ENCODE data around the gene FNBP1.
"Not testable (repeated sequence)": the region's sequence is repeated elsewhere in the genome, so short reads cannot be mapped to it uniquely, and the experiment has no call there.

Gene FNBP1

GRCh38 chr9:130020618-130021017 lies 22.4 kb downstream of the FNBP1 start:
- DNase-seq, result no peak

GRCh38 chr9:130018265-130018664 lies 24.7 kb downstream of the FNBP1 start:
- DNase-seq, result no peak

DNA sequence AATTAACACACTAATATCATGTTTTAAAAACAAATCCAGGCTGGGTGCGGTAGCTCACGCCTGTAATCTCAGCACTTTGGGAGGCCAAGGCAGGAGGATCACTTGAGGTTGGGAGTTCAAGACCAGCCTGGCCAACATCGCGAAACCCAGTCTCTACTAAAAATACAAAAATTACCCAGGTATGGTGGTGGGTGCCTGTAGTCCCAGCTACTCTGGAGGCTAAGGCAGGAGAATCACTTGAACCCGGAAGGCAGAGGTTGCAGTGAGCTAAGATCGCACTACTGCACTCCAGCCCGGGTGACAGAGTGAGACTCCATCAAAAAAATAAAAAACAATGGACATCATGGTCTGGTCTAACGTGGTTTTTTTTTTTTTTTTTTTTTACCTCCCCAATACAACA lies 25.5 kb downstream of the FNBP1 start:
- not testable (repeated sequence) for DNase-seq

DNA sequence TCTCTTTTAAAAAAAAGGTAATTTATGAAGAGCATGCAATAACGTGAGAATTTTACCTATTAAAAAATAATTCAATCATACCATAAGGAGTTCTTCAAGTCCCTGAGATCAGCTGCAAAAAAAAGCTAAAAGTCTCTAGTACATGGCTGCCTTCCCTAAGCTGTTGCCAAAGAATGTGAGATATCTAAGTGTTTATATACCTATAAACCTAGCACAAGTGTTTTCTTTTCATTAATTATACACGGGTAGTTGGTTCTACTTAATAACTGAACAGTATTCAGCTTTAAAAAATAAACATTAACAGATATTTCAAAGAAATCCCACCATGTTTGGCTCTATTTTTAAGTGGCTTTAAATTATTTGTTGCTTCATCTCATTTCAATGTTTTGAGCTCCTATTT lies 25.9 kb downstream of the FNBP1 start:
- no peak for DNase-seq

DNA sequence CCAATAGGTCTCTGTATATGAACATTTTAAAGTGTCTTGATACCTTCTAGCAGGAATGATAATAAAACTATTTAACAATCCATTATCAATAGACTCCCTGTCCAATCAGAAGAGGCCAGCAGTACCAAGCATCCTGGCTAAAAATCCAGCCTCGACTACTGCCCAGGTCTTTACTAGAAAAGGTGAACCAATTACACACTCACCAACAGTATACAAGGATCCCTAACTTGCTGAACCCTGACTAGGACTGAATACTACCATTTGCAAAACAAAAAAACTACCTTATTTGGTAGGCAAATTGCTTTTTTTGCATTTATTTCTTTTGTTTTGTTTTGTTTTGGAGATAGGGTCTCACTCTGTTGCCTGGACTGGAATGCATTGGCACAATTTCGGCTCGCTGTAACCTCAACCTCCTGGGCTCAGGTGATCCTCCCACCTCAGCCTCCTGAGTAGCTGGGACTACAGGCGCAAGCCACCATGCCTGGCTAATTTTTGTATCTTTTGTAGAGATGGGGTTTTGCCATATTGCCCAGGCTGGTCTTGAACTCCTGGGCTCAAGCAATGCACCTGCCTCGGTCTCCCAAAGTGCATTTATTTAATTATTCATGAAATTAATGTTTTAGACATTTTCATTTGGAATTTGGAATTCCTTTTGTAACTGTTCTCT lies 27.5 kb downstream of the FNBP1 start:
- DNase-seq, result no peak

- DNase-seq, result no peak
Observed at GRCh38 chr9:130013326-130013725, 29.7 kb downstream of the FNBP1 start.

DNA sequence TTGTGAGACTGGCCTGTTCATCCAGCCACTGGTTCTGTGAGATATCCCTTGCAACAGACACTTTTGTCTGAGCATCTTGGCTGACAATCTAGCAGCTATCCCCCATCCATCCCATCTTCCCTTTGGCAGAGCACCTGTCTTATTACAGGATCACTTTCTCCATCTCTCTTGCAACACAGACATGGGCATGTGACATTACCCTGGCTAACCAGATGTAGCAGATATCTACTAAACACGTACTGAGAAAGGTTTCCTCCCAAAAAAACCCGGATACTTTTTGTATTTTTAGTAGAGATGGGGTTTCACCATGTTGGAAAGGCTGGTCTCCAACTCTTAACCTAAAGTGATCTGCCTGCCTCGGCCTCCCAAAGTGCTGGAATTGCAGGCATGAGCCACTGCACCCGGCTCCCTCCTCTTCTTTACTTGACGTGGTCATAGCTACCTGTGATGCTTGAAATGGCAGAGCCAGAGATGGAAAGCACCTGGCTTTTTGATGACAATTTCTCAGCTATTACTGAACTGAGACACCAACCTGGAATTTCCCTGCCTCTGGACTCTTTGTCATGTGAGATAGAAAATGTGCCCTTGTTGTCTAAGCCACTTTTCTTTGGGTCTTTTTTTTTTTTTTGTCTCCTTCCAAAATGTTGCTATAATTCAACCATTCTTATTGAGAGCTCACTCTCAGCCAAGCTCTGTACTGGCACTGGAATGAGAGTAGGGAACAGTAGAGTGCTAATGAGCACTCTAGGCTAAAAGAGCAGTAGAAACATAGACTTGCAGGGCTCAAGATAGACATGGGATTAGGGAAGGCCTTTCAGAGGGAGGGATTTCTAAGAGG lies 32.6 kb downstream of the FNBP1 start:
- no peak for DNase-seq

DNA sequence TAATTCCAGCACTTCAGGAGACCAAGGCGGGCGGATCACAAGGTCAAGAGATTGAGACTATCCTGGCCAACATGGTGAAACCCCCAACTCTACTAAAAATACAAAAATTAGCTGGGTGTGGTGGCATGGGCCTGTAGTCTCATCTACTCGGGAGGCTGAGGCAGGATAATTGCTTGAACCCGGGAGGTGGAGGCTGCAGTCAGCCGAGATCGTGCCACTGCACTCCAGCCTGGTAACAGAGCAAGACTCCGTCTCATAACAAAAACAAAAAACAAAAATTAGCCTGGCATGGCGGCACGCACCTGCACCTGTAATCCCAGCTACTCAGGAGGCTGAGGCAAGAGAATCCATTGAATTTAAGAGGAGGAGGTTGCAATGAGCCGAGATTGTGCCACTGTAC lies 33.4 kb downstream of the FNBP1 start:
- DNase-seq, result not testable (repeated sequence)

DNA sequence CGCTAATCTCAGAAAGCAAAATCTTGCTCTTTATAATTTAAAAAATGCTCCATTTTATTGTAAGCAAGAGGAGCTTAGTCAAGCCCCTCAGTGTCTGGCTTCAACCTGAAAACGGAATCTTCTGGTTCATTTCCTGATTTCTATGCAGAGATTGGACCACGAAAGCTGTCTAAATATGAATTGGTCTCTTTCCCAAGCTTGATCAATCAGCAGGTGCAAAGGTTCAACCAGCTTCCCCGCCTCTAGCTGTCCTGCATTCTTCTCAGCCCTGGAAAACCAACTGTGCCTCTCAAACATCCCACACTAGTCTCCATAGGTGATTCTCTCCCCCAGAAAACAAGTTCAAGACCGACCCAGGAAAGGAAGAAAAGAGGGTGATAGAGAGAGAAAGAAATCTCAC lies 34.5 kb downstream of the FNBP1 start:
- no peak for DNase-seq

DNA sequence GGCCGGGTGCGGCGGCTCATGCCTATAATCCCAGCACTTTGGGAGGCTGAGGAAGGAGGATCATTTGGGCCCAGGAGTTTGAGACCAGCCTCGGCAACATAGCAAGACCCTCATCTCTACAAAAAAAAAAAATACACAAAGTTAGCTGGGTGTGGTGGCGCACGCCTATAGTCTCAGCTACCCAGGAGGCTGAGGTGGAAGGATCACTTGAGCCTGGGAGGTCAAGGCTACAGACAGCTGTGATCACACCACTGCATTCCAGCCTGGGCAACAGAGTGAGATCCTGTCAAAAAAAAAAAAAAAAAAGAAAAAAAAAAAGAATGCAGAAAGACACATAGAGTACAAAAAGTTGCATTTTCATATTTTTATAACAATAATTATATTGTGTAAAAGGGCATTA lies 36.0 kb downstream of the FNBP1 start:
- DNase-seq, result not testable (repeated sequence)

GRCh38 chr9:130003943-130004552 lies 38.9 kb downstream of the FNBP1 start:
- no peak for DNase-seq

DNA sequence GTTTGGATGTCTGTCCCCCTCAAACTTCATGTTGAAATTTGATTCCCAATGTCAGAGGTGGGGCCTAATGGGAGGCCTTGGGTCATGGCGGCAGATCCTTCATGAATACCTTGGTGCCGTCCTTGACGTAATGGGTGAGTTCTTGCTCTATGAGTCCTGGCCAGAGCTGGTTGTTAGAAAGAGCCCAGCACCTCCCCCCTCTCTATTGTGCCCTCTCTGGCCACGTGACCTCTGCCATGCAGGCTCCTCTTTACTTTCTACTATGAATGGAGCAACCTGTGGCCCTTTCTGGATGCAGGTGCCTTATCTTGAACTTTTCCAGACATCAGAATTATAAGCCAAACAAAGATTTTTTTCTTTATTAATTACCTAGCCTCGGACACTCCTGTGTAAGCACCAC lies 40.7 kb downstream of the FNBP1 start:
- no peak for DNase-seq

DNA sequence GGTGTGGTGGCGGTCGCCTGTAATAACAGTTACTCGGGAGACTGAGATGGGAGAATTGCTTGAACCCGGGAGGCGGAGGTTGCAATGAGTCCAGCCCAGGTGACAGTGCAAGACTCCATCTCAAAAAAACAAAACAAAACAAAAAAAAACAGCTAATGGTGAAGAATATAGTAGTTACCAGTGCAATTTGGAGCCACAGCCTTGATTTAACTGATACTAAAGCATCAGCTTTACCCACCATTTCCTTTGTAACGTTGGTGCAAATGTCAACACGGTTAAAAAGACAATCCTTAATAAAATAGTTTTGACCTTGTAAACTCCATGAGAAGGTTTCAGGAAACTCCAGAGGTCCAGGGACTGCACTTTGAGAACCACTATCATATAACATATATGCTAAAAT lies 41.8 kb downstream of the FNBP1 start:
- no peak for DNase-seq

GRCh38 chr9:129999141-129999510 lies 43.9 kb downstream of the FNBP1 start:
- no peak for DNase-seq

DNA sequence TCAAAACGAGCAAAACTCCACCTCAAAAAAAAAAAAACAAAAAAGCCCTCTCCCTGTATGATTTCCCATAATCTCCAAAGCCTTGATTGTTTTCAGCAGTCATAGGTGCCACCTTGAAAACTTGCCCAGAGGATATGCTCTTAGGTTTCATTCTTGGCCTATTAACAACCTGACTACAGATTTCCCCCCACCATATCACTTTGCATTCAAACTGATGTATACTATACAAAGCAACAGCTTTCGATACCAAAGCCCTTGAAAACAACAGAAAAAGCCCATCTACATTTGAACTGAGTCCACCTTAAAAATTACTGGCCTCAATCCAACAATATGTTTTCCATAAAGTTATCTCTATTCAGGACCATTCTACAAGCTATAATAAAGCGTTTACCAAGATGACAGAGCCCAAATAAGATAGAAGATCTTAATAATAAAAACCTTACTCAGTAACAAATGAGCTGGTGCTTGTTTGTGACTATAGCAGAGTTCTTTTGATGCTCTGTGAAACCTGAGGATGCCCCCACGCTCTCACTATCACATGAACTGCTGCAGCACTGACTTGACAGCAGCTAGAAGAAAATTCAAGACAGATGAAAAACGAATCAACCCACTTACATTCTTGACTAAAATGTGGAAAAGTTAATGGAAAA lies 44.4 kb downstream of the FNBP1 start:
- DNase-seq, result no peak

DNA sequence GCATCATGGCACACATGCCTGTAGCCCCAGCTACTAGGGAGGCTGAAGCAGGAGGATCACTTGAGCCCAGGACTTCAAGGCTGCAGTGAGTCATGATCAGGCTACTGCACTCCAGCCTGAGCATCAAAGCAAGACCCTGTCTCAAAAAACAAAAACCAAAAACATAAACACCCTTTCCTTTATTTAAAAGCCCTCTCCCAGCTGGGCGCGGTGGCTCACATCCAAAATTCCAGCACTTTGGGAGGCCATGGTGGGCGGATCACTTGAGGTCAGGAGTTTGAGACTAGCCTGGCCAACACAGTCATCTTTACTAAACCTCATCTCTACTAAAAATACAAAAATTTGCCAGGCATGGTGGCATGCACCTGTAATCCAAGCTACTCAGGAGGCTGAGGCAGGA lies 45.3 kb downstream of the FNBP1 start:
- not testable (repeated sequence) for DNase-seq

DNA sequence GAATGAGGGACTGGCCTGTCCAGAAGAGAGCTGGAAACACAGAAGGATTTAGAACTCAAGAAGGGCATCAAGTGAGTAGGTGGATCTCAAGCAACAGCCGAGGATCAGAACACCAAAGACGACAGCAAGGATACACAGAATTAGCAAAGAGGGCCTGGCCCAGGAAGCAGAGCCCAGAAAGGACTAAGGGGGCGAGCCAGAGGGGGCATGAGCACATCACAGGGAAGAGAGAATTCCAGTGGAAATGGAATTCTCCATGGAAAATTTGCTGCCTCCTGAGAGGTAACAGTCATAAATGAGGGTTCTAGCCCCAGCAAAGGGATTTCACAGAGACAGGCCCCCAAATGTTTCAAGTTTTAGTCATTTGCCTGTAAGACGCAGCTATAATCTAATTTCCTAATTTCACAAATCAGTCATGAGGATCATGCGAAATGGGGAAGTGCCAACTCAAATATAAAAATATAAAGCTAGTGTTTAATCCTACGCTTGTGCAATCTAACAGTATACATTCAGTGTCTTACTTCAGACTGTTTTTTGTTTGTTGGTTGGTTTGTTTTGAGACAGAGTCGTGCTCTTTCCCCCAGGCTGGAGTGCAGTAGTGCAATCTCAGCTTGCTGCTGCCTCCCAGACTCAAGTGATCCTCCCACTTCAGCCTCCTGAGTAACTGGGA lies 46.7 kb downstream of the FNBP1 start:
- DNase-seq, result no peak

- DNase-seq, result no peak
Observed at GRCh38 chr9:129995409-129996160, 47.4 kb downstream of the FNBP1 start.

GRCh38 chr9:129994882-129995281 lies 48.1 kb downstream of the FNBP1 start:
- no peak for DNase-seq

DNA sequence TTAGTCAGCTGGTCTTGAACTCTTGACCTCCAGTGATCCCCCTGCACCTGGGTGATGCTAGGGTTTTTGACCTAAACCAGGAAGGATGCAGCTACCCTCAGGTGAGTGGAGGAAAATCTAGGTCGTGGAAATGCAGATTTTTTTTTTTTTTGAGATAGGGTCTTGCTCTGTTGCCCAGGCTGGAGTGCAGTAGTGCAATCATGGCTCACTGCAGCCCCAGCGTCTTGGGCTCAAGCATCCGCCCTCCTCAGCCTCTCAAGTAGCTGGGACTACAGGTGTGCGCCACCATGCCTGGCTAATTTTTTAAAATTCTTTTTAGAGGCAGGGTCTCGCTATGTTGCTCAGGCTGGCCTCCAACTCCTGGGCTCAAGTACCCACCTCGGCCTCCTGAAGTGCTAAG lies 51.9 kb downstream of the FNBP1 start:
- DNase-seq, result not testable (repeated sequence)

- no peak for DNase-seq
Observed at GRCh38 chr9:129990269-129991010, 52.5 kb downstream of the FNBP1 start.

GRCh38 chr9:129989740-129990139 lies 53.2 kb downstream of the FNBP1 start:
- no peak for DNase-seq

All from NCI-H1417 treated with DMSO at 0.1 percent for 48 hours (cell line).